Suppressor macrophage (primary cell): Measurements from ENCODE around the gene SPDYE4.
"Not testable (repeated sequence)": the region's sequence is repeated elsewhere in the genome, so short reads cannot be mapped to it uniquely, and the experiment has no call there.

Experiments
- DNase-seq, 4 experiments: peaks; one replicate each; pipeline ENCODE4 v3.0.0-alpha.2; 2020 to 2022
- total RNA-seq, 17 experiments: gene quantifications; one replicate each; lab custom pipeline; 2026; ENCODE audit warnings: mixed read lengths in 6 of 17, inconsistent platforms in 3 of 17; lab: John Stamatoyannopoulos, UW

SPDYE4 gene, protein sequence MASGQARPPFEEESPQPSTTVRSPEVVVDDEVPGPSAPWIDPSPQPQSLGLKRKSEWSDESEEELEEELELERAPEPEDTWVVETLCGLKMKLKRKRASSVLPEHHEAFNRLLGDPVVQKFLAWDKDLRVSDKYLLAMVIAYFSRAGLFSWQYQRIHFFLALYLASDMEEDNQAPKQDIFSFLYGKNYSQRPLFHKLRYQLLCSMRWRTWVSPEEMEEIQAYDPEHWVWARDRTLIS
- total RNA-seq: 0 to 0.99 (median 0) reads per million in 17 experiments

DNA sequence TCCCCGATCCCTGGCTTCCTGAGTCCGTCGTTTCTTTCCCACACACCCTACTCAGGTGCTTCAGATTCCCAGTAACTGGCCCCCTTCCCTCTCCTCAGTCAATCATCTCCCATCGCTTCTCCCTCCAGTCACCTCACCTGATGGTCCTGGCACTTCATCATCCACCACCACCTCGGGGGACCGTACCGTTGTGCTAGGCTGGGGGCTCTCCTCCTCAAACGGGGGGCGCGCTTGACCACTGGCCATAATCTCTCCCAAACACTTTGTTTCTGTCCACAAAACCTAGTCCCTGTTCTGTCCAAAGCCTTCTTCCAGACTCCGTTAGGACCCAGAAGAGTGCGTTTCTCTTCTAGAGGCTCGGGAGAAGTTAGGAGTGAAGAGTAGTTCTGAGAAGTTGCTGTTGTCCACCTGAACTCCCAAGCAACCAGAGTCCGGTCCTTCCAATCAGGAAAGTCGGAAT lies at the start of gene SPDYE4:
Gene SPDYE4, minus strand, starts transcription at position 410 of the 460 bp plus-strand sequence. Its CDS starts 164 bp downstream, at position 246.
- DNase-seq: no peak

DNA sequence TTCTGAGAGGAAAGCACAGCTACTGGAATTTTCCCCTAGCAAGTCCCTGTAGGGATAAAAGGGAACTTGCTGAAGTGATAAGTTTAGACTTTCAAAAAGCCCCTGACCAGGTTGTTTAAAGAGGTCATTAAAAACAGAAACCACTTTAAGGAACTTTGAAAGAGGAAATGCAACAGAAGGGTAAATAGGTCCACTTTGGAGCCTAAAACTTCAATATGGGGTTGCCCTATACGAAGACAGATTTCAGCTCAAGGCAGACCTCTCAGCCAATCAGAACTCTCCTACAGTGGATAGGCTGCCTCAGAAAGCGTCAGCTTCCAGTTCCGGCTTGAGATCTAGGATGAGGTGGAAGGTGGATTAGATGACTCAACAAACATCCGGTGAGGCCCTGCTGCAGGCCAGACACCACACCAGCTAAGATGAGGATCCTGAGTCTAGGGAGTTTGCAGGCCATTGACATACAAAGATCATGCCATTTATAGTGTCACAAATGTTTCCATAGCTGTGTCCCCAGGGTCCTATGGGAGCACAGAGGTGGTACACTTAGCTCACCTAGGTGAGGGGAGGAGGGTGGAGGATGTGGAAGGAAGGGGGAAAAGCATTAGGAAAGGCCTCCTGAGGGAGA lies 48.7 kb upstream of the SPDYE4 start:
- DNase-seq: peak; percentile 70 to 87 (median 82)

DNA sequence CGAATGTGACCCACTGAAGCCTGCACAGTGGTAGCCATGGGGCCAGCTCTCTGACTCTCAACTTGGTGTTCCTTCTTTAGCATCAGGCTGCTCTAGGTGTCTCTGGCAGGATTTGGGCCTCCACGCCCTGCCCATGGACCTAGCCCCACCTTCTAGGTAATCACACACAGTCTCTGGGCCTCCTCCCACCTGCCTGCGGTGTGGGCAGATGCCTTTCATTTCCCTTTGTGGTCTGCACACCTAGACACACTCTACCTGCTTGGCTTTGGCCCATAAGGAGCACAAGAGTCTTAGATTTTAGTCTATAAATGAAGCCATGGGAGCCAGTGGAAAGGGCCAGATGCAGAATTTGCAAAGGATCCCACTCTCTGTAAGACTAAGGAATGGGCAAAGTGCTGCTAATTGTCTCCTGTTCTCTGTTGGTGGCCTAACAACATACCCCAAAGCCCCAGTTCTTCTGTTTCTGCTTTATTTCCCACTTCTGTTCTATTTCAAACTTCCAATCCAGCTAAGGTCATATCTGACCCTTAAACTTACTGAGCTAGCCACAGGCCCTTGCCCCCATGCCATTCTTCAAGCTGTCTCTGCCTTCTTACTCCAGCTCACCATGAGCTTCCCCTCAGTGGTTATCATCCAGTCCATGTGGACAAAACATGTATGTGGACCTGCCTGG lies 48.0 kb upstream of the SPDYE4 start:
- no peak for DNase-seq

DNA sequence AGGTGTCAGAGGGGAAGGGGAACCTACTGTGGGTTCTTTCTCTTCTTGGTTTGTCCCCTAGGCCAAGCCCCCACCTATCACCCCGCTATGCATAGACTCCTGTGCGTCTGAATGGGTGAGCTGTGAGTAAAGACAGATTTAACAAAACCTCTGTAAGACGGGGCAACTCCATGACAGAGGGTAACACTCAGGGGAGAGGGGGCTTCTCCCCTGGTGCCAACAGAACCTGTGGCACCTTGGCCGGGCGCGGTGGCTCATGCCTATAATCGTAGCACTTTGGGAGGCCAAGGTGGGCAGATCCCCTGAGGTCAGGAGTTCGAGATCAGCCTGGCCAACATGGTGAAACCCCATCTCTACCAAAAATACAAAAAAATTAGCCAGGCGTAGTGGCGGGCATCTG lies 47.0 kb upstream of the SPDYE4 start:
- not testable (repeated sequence) for DNase-seq

DNA sequence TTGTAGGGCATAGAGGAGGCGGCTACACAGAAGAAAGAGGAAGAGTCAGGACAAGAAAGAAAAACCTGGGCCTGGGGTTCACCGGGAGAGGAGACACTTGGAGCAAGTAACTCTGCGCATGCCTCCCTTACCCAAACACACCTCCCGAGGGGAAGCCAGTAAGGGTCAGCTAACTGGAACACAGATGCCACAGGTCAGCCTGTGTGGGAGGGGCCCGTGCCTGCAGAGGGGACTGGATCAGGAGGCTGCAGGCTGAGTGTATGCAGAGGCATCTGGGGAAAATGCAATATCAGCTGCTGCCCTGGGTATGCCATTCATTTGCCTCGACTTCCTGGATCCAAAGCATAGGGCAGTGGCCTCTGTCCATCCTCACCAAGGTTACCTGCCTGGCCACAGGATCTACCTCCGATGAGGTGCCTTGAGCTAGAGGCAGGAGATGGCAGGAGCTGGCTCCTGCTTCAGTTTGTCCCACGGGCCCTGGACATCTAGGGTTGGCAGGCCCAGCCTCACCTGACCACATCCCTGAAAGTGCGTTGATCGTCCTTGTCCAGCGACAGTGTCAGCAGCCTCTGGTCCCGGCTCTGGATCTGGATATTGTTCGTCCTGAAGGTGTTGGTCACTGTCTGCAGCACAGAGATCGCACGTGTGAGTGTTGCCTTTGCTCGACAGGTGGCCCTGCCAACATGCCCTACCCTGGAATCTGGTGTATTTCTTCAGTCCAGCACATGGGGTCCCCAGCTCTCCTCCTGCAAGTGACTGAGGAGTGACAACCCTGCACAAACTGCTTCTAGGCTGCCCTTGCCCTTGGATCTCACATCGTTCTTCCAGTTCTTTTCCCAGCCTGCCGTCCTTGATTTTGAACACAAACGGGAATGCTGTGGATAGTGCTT lies 45.4 kb upstream of the SPDYE4 start:
- DNase-seq: no peak

DNA sequence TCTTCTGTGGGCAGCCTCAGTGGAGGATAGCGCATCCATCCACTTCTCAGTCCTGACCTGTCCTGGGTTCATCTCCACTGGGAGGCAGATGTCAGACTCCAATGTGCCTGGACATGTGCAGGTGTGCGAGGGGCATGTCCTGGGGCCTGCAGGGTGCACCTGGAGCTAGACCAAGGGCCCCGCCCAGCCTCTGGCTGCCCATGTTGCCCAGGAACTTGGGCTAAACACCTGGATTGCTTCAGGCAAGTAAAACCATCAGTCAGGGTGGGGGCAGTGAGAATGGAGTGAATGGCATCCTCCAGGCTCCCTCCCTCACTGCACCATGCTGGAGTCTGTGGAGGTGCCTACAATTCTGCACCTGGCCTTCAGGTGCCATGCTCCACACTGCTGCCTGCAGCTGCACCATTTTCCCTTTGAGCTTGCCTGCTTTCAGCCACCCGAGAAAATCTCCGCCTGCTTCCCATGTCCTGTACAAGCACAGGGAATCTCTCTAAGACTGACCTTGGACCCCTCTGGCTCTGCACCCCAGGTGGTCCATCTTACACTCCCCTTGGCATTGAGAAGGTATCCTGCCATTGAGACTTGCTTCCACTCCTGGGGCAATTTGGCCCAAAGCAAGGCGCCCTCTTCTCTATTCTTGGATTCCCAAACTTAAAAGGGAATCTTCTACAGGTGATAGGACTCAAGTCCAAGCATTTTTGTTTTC lies 42.9 kb upstream of the SPDYE4 start:
- no peak for DNase-seq

DNA sequence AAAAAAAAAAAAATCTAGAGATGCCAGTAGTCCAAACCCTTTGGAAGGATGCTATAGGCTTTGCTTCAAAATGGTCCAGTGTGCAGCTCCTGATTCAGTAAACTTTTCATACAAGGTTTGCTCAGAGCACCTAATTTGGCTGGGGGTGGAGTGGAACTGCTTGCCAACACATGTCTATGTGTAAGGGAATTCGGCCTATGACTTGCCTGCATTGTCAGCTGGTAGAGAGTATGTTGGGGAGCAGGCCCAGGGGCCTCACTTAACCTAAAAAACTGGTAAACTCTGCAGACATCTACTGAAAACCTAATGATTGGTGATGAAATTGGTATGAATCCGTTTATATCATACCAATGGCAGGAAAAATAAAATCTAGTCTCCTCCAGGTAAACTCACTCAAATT lies 42.3 kb upstream of the SPDYE4 start:
- no peak for DNase-seq

DNA sequence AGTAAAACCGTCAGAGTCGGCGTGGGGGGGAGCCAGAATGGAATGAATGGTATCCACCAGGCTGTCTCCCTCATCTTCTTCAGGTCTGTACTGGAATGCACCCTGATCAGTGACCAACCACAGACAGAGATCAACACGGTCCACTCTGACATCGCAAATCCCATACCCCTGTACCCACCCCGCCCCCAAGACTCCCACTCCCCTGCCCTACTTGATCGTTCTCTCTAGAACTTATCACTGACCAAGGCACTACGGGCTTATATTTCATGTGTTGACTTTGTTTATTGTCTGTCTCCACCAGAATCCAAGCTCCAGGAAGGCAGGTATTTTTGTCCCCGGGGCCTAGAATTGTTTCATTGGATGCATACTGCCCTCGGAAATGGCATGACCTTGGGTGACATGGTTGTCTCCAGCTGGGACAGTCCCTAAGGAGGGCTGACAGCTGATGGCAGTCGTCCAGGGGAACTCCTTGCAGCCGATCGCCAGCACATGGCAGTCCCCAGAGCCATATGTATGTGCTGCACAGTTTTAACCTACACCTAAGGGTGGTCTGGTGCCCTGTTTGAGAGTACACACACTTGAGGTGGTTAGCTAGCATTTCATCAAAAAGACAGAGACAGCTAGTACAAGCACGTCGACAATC lies 41.3 kb upstream of the SPDYE4 start:
- DNase-seq: no peak

DNA sequence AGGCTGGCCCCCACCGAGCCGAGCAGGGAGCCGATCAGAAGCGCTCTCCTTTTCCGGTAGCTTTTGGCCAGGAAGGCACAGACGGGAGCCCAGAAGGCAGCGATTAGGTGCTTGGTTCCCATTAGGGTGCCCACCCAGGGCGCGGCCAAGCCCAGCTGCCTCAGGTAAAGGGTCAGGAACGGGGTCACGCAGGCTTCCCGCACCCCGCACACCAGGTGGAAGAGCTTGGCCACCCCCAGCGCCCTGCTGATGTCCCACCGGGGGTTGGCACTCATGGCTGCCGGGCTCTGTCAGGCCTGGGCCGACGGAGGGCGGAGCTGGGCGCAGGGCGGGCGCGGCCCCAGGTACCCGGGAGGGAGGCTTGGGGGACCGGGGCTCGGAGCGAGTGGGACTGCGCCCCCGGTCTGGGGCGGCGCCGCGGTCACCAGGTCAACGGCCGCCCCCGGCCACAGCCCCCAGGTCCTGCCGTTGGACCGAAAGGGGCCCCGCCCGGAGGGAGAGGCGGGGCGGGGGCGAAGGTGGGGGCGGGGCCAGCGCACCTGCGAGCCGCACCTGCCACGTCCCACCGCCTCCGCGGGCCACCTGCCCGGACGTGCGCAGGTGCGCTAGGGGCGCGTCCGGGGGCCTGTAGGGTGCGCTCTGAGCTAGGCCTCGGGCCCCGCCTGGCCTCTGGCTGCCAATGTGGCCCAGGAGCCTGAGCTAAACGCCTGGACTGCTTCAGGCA lies 40.7 kb upstream of the SPDYE4 start, which contains the start of gene MFSD6L:
Gene MFSD6L, minus strand, starts transcription at position 520 of the 724 bp plus-strand sequence. Its CDS starts 245 bp downstream, at position 275.
- DNase-seq: no peak

DNA sequence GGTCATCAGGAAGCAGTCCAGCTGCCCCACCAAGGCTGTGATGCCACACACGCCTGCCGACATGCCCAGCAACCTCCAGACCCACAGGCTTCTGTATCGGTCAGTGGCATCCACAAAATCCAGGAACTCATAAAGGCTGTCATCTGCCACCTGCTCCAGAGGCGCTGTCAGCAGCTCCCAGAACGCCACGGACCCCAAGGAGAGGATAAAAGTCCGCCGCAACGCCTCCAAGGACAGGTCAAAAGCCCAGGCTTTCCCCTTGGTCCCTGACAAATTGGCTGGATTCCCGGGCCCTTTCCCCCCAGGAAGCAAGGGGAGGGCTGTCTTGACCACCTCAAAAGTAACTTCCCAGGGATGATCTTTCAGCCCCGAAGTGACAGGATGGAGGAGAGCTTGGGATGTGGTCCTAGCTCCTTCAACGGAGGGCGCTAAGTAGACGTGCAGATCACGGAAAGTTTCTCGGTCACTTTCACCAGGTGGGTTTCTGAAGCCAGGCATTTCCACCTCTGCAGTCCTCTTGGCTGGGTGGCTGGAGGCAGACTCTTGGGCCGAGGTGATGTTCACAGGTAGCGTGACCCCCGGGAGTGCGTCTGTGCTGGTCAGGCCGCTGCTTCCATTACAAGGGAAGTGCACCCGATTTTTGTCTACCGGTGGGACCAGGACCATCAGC lies 40.0 kb upstream of the SPDYE4 start:
- DNase-seq: no peak

DNA sequence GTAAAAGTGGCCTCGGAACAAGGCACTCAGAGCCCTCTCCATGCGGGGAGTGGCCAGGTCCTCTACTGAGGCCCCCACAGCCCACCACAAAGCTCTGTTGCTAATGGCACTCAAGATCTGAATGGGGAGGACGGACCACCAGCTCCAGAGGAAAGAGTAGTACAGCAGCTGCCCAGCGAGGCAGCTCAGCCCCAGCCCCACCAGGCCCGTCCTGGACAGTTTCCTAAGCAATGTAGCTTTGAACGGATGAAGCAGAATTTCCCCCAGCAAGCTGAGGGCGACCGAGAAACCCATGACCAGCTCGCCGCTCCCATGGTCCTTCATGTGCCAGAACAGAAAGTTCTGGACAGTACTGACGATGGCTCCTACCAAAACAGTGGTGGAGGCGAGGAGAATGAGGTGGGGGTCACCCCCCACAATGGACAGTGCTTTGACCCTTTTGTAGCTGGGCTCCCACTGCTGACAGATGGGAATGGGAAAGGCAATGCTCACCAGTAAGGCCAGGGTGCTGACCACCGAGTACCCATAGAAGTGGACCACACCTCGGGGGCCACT lies 39.4 kb upstream of the SPDYE4 start:
- DNase-seq: no peak

DNA sequence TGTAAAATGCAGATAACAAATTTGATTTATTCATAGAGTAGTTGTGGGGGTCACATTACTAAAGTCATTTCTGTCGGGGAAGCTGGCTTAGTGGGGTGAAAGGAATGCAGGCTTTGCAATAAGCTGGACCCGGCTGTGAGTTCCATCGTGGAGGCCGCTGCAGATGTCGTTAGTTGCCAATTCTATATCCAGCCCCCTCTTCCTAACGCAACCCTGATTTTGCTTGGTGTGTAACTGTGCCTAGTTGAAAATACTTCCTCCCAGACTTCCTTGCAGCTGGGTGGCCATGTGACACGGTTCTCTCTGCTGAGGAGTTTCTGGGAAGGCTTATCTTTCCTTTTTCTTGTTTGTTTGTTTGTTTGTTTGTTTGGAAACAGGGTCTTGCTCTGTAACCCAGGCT lies 36.3 kb upstream of the SPDYE4 start:
- DNase-seq: peak in 3 of 4 experiments; percentile 27 to 55 (median 35)

DNA sequence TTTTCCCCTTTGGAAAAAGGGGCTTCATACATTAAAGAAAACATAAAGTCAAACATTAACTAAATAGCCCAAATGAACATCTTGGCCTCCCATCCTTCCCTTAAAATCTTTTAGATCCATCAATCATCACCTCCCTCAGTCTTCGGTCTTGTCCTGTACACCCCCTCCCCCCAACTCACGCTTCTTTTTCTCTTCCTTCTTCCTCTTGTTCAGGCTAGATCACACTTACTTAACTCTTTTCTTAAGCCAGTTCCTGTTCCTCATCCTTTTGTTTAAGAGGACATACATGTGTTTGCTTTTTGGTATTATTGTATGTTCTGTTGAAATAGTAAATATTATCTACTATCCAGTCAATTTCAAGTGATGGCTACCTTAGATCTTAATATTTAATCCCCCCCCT lies 35.3 kb upstream of the SPDYE4 start:
- DNase-seq: peak in 3 of 4 experiments; percentile 31 to 70 (median 39)

DNA sequence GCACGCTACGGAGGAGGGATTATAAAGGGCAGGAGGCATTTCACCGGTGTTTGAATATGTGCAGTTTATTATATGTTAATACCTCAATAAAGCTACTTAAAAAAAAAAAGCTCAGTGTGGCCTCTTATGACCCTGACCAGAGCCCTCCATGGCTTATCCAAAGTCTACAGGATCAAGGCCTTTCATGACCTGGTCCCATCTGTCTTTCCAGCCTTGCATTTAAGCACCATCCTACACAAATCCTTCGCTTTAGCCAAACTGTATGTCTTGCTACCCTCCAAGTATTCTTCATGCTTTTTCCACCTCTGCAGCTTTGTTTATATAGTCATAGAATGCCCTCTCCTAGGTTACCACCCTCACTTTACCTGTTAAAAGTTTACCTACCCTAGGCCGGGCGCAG lies 34.3 kb upstream of the SPDYE4 start:
- no peak for DNase-seq

DNA sequence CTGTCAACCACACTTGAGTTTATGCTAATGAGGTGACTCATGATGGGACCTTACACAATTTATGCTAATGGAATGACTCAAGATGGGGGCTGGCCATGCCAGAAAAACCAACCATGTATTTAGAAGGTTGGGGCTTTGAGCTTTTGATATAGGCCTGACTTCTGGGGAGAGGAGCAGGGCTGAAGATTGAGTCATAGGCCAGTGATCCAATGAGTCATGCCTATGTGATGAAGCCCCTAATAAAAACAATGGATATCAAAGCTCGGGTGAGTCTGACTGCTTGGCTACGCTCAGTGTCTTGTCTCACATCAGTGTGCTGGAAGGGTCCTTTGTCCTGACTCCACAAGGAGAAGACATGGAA lies 33.5 kb upstream of the SPDYE4 start:
- peak; percentile 13 to 71 (median 38) for DNase-seq

DNA sequence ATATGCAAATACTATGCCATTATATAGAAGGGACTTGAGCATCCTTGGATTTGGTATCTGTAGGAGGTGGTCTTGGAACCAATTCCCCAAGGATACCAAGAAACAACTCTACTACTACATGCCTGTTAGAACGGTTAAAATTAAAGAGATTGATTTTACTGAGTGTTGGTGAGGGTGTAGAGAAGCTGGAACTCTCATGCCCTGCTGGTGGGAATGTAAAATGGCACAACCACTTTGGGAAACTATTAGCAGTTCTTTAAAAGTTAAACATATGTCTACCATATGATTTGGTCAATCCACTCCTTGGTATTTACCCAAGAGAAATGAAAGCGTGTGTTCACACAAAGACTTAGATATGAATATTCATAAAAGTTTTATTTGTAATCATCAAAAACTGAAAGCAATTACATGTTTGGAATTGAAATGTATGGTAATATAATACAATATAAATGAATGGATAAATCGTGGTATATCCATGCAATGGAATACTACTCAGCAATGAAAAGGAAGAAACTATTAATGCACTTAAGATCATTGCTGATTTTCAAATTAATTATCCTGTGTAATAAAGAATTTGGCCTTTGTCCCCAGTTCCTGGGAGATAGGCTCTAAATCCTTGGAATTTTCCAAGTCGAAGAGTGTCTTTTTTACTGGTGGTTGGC lies 33.0 kb upstream of the SPDYE4 start:
- DNase-seq: no peak

DNA sequence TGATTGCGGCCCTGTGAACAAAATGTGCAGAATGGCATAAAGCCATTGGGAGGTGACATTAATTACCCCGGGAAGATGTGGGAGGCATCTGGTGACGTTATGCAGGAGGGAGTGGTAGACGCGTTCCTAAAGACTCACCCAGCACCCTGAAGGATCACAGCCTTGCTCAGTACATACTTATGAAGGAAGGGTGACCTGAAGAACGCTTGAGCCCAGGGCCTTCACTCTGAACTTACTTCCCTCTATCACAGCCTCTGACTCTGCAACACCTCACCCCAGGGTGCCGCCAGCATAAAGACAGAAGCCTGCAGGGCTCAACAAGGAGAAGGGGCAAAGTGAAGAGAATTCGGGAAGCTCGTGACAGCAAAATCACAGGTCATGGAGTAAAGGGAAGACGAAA lies 31.4 kb upstream of the SPDYE4 start:
- peak in 2 of 4 experiments; percentile 27 to 32 for DNase-seq

DNA sequence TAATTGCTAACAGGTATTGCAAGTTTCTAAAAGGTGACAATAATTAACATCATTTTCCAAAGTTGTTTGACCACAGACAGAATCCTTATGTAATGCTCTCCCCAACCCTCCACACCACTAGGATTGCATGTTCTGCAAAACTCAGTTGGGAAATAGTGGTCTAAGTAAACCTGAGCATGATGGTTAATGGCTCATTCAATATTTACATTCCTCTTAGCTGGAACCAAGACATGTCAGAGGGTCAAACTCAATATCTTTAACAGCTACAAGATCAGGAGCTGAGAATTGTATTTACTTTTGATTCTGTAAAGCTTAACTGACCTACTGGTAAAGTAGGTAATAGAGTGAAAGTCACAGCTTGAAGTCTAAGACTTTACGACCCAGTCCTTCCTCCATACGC lies 30.7 kb upstream of the SPDYE4 start:
- no peak for DNase-seq
